NT2/D1 (cell line): ENCODE results near the gene RAB13.

Experiments
- SUZ12 ChIP-seq: IDR thresholded peaks from 2 replicates; pipeline ENCODE4 v1.6.1; 2011; ENCODE audit not compliant: insufficient read length, insufficient read depth; ENCODE audit errors: extremely low read depth
- YY1 ChIP-seq: IDR thresholded peaks from 2 replicates; pipeline ENCODE4 v1.6.1; 2011; ENCODE audit not compliant: insufficient read length, insufficient read depth
- ZNF274 ChIP-seq: IDR thresholded peaks from 2 replicates; pipeline ENCODE4 v1.6.1; 2011; ENCODE audit warnings: mild to moderate bottlenecking, low read depth, low read length

- no peak for TF ChIP-seq YY1
- TF ChIP-seq ZNF274, result no peak
- TF ChIP-seq SUZ12, result no peak
Observed at GRCh38 chr1:153985341-153985912, 712 bp downstream of the RAB13 start.
